Astrocyte of the cerebellum (primary cell): ENCODE results near the gene KIAA1328.
A peak's percentile ranks its signal among the peaks of the same experiment; 100 is the strongest.

Source experiments
- DNase-seq: peaks from one replicate; pipeline ENCODE4 v3.0.0-alpha.2; 2011; ENCODE audit warnings: low read depth
- H3K4me3 ChIP-seq: 2 replicates; pipeline ENCODE4 v1.5.1; 2011; ENCODE audit warnings: mild to moderate bottlenecking, low read depth, low read length, moderate library complexity
- in situ Hi-C: cut with HindIII; loops from 2 replicates; pipeline ENCODE4 v1.10.0; 2017; ENCODE audit warnings: low sequenced_read_pairs
- TF ChIP-seq, protein P1 (sequence below): IDR thresholded peaks from 2 replicates; pipeline ENCODE4 v1.5.1; 2012; ENCODE audit warnings: low read length, low read depth, moderate library complexity, mild to moderate bottlenecking; ENCODE audit errors: missing control alignments

KIAA1328 gene

DNA sequence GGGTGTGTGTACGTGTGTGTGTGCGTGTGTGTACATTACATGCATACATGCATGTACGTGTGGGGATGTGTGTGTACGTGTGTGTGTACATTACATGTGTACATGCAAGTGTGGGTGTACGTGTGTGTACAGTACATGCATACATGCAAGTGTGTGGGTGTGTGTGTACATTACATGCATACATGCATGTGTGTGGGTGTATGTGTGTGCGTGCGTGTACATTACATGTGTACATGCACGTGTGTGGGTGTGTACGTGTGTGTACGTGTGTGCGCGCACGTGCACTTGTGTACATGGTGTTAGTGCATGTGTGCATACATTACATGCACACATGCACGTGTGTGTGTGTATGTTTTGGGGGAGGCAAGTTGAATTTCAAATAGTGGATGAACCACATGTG is 436.0 kb downstream of the KIAA1328 start:
- no peak for DNase-seq
- H3K4me3 ChIP-seq: no peak overlapping the region
- TF ChIP-seq, protein P1, sequence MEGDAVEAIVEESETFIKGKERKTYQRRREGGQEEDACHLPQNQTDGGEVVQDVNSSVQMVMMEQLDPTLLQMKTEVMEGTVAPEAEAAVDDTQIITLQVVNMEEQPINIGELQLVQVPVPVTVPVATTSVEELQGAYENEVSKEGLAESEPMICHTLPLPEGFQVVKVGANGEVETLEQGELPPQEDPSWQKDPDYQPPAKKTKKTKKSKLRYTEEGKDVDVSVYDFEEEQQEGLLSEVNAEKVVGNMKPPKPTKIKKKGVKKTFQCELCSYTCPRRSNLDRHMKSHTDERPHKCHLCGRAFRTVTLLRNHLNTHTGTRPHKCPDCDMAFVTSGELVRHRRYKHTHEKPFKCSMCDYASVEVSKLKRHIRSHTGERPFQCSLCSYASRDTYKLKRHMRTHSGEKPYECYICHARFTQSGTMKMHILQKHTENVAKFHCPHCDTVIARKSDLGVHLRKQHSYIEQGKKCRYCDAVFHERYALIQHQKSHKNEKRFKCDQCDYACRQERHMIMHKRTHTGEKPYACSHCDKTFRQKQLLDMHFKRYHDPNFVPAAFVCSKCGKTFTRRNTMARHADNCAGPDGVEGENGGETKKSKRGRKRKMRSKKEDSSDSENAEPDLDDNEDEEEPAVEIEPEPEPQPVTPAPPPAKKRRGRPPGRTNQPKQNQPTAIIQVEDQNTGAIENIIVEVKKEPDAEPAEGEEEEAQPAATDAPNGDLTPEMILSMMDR: no peak
- in situ Hi-C loops: no loop called here

- TF ChIP-seq, protein P1: no peak
- in situ Hi-C loops: no loop called here
- no peak for DNase-seq
- no peak overlapping the region for H3K4me3 ChIP-seq
These were observed 436.5 kb downstream of the KIAA1328 start for GRCh38 chr18:37265382-37265781.

DNA sequence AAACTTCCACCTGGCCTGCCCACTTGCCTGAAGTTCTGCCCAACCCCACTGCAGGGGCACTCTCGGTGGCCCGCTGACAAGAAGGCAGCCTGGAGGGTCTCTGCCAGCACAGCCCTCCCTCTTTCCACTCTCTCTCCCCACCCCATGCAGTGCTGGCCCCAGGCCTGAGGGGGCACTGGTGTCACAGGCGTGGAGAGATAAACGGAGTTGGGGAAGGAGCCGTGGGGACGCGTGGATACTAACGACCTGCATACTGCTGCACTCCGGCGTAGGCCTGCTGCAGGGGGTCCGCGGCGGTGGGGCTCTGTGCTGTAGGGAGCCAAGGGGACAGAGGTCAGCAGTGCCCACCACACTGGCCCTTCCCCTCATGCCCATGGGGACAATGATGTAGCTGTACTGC is 437.4 kb downstream of the KIAA1328 start:
- H3K4me3 ChIP-seq: no peak overlapping the region

DNA sequence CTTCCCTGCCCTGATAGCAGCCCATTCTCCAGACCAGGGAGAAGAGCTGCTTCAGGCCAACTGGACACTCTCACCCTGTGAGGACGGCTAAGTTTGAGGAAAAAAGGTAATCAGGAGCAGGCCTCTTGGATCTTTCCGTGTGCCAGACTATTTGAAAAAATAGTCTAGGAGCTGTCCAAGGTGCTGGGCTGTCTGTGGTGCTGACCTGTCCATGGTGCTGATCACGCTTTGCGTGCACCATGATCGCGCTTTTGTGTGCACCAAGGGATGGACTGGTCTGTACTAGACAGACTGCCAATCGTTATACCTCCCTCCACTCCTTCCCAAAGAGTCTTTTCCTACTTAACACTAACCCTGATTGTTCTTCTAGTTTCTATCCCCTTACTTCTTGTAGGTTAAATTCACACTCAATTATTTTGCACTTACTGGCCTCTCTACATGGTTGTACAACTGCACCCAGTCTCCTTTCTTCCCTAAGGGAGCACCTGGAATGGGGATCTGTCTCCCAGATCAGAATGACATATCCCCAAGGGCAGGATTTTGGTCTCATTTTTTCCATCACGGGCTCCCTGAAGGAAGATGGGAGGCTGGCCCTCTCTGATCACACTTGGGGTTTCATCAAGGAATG is 441.2 kb downstream of the KIAA1328 start:
- in situ Hi-C loops: no loop called here
- DNase-seq: peak; percentile 49
- H3K4me3 ChIP-seq: no peak overlapping the region
- TF ChIP-seq, protein P1: no peak

More for the DNA sequence above, 437.4 kb downstream of the KIAA1328 start:
- DNase-seq: no peak
- in situ Hi-C loops: no loop called here
- TF ChIP-seq, protein P1: no peak

- no peak overlapping the region for H3K4me3 ChIP-seq
These were observed 441.7 kb downstream of the KIAA1328 start for GRCh38 chr18:37270666-37271052.

DNA sequence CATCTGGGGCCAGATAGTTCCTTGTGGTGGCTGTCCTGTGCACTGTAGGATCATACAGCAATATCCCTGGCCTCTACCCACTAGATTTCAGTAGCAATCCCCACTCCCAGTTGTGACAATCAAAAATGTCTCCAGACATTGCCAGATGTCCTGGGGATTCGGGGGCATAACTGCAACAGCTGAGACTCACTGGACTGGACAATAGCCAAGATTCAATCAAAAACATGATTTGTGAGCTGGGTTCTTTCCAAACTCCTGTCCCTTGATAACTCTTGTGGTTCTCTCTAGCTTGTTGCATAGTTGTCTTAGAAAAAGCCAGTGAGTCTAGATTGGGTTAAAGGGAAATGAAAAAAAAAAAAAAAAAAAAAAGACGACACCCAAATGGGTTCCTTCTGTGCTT is 443.3 kb downstream of the KIAA1328 start:
- DNase-seq: no peak
- no peak overlapping the region for H3K4me3 ChIP-seq
- TF ChIP-seq, protein P1: no peak
- in situ Hi-C loops: no loop called here

More at GRCh38 chr18:37270666-37271052, 441.7 kb downstream of the KIAA1328 start:
- DNase-seq: no peak
- in situ Hi-C loops: no loop called here
- TF ChIP-seq, protein P1: no peak
